Stimulated activated CD8-positive, alpha-beta memory T cell treated with anti-CD3 and anti-CD28 coated beads, Interleukin-4, amount 100 ng/mL, for 1 hour (primary cell): ENCODE measurements around the gene FAM9C.
"Not testable (repeated sequence)": the region's sequence is repeated elsewhere in the genome, so short reads cannot be mapped to it uniquely, and the experiment has no call there.

Experiments
- DNase-seq, 2 donors: peaks; one replicate each; pipeline ENCODE4 v3.0.0-alpha.2; 2020; ENCODE audit warnings: low read depth in 2 of 2, low spot score in 1 of 2

The FAM9C gene

GRCh38 chrX:13076176-13076961 is 31.9 kb upstream of the FAM9C start:
- no peak for DNase-seq

DNA sequence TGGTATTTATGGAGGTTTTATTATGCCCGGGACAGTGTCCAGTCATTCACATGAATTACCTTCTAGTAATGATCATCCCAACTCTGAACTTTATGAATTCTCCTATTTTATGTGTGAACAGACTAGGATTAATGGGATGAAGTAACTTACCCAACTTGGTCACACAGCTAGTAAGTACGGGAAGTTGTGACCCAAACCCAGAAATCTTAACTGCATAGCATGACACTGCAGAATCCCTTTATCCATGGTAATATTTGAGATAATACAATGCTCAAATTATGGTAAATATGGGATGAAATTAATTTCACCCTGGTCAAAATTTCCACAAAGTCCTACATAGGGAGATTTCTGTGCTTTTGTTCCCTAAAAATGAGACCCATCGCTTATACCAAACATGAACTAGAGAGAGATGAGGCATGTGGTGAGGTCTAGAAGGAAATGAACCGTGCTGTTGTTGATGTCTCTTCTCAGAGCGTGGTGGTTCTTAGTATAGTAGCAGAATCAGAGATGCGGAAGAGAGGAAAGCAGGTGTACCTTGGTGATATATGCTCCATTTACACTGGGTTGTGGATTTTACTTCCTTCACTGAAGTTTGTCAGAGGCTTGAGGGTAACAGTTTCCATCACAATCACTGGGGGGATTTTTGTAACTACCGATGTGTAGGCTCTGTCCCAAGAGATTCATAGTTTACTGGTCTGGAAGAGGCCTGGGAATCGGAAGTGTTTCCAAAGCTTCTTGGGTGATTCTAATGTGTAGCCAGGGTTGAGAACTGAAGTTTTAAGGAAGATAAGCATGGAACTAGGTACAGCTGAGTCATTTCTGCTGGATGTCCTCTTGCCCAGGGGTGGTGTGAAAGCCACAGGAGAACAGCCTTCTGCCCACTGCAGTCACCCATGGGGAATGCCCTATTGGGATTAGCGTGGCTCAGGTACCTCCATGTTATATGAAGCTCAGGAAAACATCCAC is 30.2 kb upstream of the FAM9C start:
- no peak for DNase-seq

DNA sequence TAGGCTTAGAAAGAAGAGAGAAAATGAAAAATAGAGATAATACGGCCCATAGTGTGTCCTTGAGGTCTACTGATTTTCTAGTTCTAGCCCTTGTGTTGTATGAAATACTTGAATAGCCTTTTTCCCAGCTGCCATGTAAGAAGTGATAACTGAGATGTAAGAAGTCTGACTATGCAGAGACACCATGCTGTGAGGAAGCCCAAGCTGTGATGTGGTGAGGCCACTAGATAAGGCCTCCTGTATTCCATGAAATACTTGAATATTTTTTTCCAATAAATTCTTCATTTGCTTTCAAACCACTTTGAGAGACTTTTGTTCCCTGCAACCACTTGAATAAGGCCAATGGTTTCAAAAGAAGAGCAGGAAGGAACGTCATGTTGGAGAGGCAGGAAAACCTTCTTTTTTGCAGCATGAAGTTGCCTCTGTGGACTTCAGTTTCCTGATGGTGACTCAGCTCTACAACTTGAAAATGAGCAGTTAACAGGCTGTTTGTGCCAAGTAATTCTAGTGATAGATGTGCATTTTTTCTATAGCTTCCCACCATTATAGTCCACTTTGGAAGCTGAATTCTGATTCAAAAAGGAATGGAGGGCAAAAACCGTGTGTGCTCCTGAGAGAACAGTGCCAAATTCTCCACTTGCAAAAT is 25.5 kb upstream of the FAM9C start:
- DNase-seq, result no peak

DNA sequence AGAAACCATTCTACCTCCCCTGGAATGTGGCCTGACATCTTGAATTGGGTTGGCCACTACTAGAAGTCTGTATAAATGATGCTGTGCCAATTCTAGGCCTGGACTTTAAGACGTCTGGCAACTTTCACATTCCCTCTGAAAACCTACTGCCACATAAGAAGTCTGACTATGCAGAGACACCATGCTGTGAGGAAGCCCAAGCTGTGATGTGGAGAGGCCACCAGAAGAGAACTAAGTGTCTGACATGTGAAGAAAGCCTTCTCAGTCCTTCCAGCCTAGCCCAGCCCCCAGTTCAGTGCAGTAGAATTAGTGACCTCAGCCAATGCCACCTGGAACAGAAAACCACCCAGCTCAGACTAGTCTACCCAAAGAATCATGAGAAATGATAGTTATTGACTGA is 24.2 kb upstream of the FAM9C start:
- no peak for DNase-seq

GRCh38 chrX:13067773-13068172 is 23.4 kb upstream of the FAM9C start:
- no peak for DNase-seq

DNA sequence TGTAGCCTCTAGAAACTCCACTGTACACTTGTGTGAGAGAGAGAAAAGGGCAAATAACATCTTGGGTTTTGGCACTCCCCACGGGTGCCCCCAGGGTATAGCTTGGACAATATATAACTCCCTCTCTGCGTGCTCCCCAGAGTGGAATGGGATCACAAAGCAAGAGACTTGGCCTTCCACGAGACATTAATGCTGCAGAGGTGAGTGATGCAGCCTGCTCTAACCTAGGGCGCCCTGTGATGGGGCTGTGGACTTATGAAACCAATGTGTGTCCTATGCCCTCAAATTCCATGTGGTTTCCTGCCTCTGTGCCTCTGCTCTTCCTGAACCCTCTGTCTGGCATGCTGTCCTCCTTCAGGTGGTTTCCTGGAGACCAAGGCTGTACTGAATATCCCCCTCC is 22.0 kb upstream of the FAM9C start:
- DNase-seq, result no peak

DNA sequence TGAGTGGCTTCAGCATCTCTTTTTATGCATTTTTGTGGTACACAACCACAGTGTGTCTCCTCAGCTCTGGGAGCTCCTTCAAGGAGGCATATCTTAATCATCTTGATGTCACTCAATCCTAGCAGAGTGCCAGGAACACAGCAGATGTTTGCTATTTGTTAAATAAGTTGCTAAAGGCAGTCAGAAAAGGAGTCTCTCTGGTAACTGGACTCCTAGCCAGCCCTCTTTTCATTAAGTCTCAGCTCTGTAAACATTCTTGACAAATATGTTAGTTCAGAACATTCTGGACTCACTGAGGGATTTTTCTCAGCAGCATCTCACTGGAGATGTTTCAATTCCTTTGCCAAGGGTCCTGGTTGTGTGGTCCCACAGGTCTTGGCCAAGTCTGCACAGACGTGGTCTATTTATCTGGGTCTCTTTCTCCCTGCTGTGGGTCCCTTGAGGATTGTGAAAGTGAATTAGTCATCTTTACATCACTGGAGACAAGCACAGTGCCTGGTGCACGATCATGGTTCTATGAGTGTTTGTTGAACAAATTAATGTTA is 20.3 kb upstream of the FAM9C start:
- DNase-seq, result no peak

- DNase-seq, result not testable (repeated sequence)
Observed at GRCh38 chrX:13063124-13063523, 18.7 kb upstream of the FAM9C start.

DNA sequence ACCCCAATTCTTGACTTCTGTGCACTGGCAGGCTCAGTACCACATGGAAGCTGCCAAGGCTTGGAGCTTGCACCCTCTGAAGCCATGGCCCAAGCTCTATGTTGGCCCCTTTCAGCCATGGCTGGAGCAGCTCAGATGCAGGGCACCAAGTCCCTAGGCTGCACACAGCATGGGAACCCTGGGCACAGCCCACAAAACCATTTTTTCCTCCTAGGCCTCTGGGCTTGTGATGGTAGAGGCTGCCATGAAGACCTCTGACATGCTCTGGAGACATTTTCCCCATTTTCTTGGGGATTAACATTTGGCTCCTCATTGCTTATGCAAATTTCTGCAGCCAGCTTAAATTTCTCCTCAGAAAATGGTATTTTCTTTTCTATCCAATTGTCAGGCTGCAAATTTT is 17.9 kb upstream of the FAM9C start:
- DNase-seq, result not testable (repeated sequence)

- DNase-seq, result not testable (repeated sequence)
Observed at GRCh38 chrX:13061215-13061708, 16.8 kb upstream of the FAM9C start.

DNA sequence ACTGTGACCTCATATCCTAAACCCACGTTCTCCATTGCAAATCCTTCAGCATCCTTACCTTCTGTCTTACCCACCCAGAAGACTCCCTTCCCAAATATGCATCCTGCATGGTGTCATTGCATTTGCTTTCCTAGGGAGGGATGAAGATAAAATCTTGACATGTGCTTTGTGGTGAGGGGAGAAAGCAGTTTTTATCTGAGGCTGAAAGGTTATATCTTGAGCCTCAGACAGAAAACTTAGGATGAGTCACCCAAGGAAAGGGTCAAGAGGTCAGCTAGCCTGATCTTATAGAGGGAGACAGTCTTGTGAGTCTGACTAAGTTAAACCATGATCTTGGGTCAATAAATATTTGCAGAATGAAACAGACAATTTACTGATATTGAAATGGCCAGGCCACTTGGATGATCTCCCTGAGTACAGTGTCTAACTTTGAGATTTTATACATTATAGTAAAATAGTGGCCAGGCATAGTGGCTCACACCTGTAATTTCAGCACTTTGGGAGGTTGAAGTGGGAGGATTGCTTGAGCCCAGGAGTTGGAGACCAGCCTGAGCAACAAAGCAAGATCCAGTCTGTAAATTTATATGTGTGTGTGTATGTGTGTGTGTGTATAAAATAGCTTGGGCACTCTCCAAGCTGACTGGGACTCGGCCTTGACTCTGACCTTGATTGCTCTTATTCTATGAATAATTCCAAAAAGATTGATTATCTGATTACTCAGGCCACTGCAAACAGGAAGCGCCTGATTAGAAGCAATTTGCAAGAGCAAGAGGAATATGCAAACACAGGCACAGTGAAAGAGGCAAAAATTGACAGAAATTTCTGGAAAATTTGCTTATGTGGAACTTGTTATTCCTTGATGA is 15.4 kb upstream of the FAM9C start:
- DNase-seq, result no peak

DNA sequence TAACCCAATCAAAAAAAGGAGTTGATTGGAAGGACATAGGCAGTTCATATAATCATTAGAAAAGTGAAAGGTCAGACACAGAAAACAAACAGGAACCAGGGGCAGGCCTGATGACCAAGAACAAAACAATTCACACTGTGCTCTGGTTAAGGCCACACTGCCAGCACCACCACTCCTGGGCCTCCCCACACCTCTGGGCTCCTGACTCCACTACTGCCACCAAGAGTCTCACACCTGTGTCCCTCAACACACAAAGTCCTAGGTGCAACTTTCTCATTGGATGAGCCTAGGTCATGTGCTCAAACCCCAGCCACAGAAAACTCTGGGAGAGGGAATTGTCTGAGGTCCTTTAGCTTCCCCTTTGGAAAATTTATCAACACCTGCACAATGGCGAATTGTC is 11.1 kb upstream of the FAM9C start:
- DNase-seq, result no peak

- no peak for DNase-seq
Observed at GRCh38 chrX:13053171-13053570, 8.8 kb upstream of the FAM9C start.

DNA sequence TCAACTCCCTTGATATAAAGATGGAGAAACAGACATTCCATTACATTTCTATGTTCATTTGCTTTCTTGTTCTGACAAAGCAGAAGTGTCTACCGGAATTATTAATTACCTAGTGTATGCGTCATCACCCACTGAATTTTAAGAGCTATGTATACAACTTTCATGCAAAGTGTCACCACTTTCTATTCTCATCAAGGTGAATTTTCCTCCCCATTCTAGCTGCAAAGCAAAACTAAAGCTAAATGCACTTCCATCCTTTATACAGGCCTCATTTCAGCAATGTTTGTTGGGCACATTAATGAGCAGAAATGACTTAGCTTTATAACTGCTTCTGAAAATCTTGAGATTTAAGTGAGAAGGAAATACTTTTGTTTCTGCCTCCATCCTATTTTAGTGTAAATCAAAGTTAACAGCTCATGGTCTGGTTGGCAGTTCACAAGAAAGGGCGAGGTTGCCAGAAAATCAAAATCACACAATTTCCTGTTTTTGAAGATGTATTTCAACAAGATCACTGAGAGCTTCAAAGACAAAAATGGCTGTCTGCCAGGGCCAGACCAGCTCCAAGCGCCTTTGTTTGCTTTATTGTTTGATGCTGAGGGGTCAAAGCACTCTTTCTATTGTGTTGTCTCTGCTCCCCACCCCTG is 7.2 kb upstream of the FAM9C start:
- DNase-seq, result no peak

DNA sequence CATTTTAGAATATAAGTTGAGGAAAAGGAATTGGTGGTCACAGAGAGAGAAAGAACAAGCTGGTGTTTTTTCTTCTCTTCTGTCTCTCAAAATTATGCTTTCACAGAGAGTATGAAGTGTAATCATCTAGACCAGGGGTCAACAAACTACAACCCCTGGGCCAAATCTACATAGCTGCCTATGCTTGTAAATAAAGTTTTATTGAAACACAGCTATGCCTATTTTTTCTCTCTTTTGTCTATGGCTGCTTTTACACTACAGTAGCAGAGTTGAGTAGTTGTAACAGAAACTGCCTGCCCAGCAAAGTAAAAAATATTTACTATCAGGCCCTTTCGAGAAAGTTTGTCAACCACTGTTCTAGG is 6.7 kb upstream of the FAM9C start:
- no peak for DNase-seq

GRCh38 chrX:13050151-13050550 is 5.7 kb upstream of the FAM9C start:
- DNase-seq, result no peak

- DNase-seq, result no peak
Observed at GRCh38 chrX:13048280-13048679, 3.9 kb upstream of the FAM9C start.

DNA sequence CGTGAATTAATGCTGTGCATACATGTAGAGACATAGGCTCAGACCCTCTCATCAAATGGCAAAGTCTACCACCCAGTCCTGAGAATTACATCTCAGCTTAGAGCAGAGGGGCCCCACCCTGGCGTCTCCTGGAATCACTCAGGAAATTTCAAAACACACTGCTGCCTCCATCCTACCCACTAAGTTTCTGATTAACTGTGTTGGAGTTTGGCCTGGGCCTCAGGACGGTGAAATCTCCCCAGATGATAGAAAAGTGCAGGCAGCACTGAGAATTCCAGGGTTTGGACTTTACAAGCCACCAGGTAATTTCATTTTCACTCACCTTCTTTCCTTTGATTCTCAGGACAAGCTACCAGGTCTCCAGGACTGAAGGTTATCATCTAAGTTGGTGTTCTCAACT is 3.3 kb upstream of the FAM9C start:
- DNase-seq, result no peak

GRCh38 chrX:13046141-13046855 is 1.9 kb upstream of the FAM9C start:
- DNase-seq, result no peak
